ENCODE measurements around the gene TMEM41A. TPM values are rescaled to one million over a fixed set of nuclear protein-coding genes. Genes with fewer than 3 reads are reported as not detected.

TMEM41A gene
- 17.4 to 23.4 TPM (median 21.5 TPM) in 5 replicates for total RNA-seq (2022; extraction: Qiagen RNA extraction; ENCODE audit: low read depth)

DNA sequence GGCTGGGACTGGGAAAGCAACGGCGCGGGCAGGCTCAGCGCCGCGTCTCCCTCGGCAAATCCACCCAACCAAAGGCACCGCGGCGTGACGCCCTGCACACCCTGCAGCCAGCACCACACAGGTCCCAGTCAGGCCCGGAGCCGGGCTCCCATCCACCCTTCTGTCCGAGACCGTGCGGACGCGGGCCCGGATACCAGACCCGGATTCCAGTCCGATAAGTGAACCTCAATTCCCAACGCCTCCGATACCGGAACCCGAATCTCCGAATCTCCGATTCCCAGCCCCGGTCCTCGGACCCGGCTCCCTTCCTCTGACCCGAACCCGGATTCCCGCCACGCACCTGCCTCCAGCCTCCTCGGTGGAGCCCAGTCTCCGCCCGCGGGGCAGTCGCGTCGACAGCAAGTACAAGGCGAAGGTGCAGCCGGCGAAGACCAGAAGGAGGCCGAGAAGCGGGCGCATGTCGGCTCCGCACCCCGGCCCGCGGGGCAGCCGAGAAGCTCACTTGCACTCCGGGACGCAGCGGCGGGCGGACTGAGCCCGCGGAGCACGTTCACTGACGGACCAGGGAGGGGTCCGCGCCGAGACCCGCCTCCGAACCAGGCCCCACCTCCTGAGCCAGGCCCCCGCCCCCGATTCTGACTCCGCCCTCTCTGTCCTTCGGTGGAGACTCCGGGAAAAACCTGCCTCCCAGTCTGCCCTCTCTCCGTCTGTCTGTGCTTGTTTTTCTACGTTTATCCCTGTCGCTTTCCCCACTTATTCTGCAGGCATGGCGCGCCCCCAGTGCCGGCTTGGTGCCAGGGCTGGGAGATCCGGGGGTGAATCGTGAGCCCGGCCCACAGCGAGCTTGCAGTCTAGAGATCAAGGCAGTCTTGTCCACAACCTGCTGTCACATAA, at the start of gene TMEM41A:
Gene TMEM41A (minus strand): TSS at position 533 of the 894 bp plus-strand sequence. CDS start 74 bp downstream, at position 459.

Other genes starting within 250 kb of the TMEM41A start
- 1.8 to 3.1 TPM (median 2.7 TPM) in 5 replicates for gene EHHADH, start 245.0 kb downstream of the TMEM41A start, total RNA-seq (2022; extraction: Qiagen RNA extraction; ENCODE audit: low read depth)
- 9.9 to 20.4 TPM (median 14.4 TPM) in 5 replicates for gene MAP3K13, start 135.9 kb downstream of the TMEM41A start, total RNA-seq (2022; extraction: Qiagen RNA extraction; ENCODE audit: low read depth)
- gene LIPH, start 53.6 kb upstream of the TMEM41A start, total RNA-seq (2022; extraction: Qiagen RNA extraction; ENCODE audit: low read depth): 5.5 to 7.5 TPM (median 6.7 TPM) in 5 replicates
- gene SENP2, start 87.3 kb upstream of the TMEM41A start, total RNA-seq (2022; extraction: Qiagen RNA extraction; ENCODE audit: low read depth): 16.2 to 25.3 TPM (median 19.1 TPM) in 5 replicates

Data from A549 treated with ZK216348 at 1 μM for 4 hours (cell line).